Fibroblast of skin of right quadriceps (primary cell): ENCODE measurements around the gene OPTC.

ENCODE experiments used
- DNase-seq: peaks from one replicate; pipeline ENCODE4 v3.0.0-alpha.2; 2013

The OPTC gene

DNA sequence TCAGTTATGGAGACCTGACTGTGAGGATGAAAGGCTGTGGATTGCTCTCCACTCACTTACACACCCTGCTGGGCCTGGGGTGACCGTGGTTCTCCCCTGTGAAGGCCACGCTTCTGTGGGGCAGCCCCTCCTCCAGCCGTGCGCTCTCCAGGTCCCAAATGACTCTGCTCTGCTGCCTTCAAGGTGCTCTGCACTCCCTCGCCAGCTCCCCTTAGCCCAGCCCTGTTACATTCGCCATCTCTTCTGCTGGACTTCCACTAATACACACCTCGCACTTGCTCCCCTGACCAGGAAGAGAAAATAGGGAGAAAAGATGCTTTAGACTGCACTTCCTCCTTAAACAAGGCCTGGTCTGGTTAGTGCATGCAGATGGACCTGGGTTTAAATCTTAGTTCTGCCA is 24.6 kb downstream of the OPTC start:
- DNase-seq, result no peak

DNA sequence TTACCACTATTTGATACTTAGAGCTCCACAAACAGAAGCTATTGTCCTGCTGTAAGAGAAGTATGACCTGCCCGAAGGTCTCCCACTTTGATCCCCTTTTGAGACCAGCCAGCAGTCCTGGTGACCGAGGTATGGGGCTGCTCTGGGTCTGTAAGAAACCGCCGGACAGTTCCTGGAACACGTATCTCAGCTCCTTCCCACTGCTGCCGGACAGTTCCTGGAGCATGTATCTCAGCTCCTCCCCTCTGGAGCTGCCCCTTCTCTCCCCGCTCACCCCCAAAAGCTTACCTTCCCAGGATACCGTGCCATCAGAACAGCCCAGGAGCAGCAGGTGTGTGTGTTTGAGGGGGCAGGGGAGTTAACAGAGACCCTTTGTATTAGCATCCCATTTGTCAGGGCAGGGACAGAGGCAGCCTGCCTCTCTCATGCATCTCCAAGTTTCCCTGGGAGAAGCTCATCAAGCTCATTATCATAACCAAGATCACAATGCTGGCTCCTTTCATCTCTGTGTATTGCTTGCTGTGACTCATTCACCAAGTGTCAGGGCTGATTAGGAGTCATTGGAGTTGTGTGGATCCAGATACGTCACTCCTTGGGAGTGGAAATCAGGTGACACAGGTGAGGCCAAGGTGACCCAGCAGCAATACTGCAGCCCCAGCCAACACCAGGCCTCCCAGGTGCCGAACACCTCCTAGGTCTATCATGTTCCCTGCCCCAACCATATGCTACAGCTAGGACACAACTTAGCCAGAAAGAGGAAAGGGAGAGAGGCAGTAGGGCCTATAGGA is 25.3 kb downstream of the OPTC start:
- DNase-seq, result no peak

DNA sequence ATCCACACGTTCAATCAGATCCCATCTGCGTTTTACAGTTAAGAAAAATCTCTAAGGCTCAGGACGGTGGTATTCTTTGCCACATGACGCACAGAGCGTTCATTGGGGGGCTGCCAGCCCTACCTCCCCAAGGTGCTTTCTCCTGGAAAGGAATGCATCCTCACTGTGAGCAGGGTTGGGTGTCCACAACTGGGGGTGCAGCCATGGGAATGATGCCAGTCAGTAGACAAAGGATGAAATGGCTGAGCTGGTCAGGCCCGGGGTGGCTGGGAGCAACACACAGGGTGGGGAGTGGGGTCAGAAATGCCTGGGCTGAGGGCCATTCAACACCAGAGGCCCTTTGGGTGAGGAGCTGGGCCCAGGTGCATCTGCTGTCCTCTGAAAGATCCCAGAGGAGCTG is 25.9 kb downstream of the OPTC start:
- DNase-seq, result no peak

DNA sequence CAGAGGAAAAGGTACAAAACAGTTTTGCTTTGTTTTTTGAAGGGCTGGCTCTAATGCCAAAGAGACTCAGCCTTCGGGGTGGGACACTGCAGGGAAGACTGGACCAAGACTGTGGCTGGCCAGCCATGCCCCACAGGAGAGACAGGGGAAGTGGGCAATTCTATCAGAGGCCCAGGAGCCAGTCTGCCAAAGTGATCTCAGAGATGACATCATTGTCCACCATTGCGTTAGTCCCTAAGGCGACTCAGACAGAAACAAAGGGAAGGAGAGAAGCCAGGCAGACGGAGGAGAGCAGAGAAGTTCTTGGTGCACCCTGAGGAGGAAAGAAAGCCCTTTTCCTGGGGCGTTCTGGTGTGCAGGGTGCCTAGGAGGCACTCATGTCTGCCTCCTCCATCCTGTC is 26.4 kb downstream of the OPTC start:
- DNase-seq, result peak; percentile 68

DNA sequence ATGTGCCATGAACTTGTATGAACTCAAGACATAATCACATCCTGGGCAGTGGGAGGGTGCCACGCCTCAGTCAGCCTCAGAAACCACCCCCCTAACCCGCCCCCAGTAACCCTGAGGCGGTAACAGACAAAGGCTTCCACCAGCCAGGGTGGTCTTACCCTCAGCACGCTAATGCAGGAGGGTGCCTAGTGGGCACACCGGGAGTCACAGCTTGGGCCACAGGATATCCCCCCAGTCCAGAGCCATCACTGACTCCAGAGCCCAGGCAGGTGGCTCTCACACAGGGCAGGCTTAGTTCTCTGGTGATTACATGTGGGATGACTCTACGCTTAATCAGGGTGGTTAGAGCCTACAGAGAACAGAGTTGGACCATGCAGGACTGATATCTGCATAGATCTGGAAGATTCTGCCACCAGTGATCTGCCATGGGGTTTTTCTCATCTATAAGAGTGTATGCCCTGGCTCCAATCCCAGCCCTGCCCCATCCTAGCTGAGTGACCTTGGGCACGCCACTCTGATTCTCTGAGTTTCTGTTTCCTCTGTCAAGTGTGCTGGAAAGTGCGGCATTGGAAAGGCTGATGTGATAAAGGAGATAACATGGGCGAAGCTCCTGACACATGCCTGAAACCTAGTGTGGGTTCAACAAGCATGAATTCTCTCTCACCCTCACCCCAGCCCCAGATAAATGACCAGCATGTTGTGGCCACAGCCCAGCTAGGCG is 27.3 kb downstream of the OPTC start:
- DNase-seq, result no peak

DNA sequence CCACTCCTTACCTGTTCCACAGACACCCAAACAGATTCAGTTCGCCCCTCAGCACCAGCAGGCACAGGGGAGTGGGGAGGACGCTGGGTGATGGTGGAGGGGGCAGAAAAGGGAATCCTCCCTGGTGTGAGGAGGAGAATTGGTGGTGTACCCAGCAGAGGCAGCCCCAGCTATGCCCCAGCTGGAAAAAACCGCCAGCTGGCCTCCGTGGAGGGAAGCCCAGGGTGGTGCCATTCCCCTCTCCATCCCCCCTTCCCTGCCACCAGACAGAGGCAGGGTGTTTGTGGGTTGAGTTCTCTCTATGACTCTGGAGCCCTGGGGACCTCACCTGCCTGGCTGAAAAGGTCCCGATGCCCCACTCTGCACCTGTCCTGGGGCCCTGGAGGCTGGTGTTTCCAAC is 27.9 kb downstream of the OPTC start:
- DNase-seq, result no peak

DNA sequence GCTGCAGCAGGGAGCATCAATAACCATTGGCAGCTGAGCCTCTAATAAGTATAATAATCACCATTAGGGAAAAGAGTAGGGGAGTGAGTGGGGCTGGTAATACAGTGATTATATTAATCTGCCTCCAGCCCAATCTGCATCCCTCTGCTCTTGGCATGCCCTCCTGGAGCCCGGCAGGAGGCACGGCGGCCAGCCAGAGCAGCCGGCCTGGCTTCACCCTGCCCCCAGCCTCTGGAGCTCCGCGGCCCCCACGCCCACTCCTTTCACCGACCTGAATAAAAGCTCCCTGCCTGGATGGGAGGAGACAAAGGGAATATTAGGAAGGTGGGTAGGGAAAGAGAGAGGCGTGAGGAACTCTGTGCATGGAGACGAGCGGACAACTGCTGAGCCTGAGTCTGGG is 28.3 kb downstream of the OPTC start:
- DNase-seq, result no peak

DNA sequence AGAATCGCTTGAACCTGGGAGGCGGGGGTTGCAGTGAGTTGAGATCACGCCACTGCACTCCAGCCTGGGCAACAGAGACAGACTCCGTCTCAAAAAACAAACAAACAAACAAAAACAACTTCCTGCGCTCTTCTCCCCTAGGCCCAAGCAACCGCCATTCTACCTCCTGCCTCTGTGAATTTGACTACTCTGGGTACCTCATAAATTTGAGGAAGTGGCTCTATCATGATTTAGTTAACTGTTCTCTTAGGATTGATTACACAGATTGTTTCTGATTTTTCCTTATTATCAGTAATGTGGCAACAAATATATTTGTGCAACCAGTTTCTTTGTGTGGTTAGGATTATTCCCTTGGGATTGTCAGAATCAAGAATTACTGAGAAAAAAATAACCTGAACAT is 29.7 kb downstream of the OPTC start:
- no peak for DNase-seq

DNA sequence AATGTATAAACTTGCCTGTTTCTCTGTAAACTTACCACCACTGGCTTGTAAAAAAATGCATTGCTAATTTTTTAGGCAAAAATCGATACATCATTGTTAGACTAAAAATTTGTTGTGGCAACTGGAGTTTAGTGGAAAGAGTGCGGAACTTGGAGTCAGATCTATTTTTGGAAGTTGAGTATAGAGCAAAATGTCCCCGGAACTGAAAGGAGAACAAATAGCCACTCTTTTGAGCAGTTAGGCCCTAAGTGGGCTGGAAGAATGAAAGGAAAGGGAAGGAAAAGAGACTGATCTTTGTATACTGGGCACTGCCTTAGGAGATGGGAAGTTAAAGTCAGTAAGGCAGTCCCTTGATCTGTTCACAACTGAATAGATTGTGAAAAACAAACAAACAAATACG is 30.2 kb downstream of the OPTC start:
- DNase-seq, result no peak

DNA sequence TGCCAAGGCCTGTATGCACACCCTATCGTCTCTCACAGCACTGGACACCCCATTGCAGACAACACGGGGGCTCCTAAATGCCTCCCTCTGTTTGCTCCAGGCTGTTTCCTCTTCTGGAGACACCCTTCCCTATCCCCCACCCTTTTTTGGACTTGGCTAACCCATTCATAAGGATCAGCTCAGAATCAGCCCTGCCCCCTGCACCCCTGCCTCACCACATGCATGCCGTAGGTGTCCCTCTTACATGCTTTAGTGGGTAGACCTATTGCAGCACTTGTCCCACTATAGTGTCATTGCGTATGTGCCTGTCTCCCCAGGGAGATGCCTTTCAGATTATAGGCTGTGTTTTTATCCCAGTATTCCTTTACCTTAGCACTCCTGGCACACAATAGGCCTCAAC is 30.9 kb downstream of the OPTC start:
- no peak for DNase-seq

DNA sequence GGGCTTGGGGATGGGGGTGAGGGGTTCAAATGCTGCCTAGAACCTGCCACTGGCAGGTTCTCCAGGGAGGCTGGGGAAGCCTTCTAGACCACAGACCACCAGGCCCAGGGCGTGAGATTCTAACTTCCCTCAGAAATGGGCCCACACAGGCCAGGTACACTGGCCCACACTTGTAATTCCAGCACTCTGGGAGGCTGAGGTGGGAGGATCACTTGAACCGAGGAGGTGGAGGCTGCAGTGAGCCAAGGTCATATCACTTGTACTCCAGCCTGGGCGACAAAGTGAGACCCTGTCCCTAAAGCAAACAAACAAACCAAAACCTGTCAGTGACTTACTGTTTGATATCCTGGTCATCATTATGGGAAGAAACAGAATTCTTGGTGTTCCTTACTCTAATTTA is 31.7 kb downstream of the OPTC start:
- DNase-seq, result no peak

DNA sequence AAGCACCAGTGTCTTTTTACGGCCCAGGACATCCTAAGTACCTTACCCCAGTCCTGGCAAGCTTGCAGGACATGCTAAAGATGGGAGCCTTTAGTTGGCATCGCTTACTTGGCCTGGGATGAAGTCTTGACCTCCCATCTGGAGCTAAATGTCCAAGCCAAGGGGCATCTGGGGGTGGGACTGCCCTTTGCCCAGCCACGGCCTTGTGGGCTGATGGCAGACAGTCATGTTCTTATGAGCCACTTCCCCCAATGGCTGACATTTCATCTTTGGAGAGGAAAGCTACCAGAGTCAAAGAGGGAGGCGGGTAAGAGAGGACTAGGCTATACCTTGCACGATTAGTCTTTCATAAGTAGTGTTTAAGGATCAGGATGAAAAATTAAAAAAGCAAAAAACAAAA is 32.2 kb downstream of the OPTC start:
- DNase-seq, result no peak

DNA sequence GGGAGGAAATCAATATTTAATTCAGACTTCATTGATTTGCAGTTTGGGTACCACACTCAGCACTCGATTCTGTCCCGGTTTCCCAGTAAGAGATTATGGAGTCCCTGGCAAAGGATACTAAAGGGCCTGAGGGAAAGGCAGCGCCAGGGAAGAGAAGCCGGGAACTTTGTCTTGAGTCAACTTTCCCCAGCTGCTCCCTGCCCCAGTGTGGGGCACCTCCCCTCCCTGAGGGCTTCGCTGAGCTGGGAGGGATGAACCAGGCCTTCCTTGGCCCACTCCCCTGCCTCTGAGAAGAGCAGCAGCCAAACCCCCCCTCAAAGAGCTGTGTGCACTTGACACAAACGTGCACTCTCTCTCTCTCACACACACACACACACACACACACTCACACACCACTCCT is 32.6 kb downstream of the OPTC start:
- no peak for DNase-seq

DNA sequence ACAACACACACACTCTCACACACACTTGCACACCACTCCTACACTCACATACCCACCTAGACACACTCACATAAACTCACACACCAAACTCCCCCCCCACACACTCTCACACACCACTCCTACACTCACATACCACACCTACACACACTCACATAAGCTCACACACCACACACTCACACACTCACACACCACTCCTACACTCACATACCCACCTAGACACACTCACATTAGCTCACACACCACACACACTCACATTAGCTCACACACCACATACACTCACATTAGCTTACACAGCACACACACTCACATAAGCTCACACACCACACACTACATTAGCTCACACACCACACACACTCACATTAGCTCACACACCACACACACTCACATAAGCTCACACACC is 33.1 kb downstream of the OPTC start:
- no peak for DNase-seq

DNA sequence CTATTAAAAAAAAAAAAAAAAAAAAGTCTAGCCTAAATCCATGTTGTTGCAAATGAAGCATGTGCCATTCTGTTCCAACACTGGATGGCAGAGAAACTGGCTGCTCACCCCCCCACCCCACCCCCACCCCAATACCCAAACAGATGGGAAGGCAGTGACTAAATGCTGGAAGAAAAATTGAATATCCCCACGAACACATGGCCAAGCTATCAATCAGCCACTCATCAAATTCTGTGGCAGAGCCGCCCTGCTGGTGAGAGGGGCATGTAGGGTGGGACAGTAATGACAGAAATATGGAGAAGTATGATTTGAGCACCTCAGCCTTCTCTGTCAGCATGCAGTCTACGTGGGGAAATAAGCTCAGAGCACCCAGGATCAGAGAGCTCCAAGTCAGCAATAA is 34.1 kb downstream of the OPTC start:
- no peak for DNase-seq

DNA sequence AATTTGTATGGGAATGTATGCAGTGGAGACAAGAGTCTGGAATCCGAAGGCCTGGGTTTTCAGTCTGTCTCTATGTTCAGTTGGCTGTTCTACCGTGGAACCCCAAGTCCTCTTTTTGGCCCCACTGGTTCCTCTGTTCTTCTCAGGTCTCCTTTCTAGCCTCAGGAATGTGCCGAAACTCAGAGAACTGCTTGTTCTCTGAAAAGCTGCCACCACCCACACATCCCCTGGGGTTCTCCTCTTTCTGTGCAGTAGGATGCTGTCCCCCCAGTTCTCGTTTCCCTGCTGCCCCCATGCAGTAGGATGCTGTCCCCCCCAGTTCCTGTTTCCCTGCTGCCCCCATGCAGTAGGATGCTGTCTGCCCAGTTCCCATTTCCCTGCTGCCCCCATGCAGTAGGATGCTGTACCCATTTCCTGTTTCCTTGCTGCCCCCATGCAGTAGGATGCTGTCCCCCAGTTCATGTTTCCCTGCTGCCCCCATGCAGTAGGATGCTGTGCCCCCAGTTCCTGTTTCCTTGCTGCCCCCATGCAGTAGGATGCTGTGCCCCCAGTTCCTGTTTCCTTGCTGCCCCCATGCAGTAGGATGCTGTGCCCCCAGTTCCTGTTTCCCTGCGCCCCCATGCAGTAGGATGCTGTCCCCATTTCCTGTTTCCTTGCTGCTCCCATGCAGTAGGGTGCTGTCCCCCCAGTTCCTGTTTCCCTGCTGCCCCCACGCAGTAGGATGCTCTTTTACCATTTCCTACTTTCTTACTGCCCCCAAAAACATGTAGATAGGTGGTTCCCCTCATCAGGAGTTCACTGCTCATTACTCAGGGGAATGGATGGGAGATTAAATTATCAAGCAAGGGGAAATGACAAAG is 35.3 kb downstream of the OPTC start:
- DNase-seq, result no peak

DNA sequence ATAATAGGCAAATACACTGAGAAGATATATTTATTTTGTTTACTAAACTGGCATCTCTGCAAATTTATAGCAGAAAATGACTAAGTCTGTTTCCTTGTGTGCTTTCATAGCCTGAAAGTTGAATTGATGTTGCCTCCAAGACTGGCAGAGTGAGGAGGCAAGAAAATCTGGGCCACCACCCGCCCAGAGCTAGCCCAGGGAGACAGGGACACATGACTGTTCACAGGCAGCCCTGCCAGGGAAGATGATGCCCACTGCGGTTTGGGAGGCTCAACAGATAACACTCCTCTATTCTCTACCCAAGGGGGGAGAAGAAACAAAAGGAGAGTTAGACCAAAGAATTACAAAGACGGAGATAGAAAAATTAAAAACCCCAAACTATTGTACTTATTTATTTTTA is 37.1 kb downstream of the OPTC start:
- no peak for DNase-seq

DNA sequence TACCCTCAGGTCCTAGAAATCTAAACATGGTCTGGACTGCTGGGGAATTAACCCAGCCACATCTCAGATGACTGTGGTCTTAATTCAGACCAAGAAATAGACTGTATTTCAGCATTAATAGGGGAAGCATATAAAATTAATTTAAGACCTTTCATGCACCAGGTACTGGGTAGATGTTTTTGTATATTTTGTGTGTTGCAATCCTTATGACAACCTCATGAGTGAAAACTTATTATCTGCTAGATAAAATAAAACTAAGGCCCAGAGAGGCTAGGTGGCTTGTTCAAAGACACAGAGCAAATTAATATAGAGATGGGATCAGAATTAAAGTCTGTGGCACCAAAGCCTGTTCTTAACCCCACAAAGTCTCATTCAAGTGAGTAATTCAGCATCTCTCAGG is 40.1 kb downstream of the OPTC start:
- no peak for DNase-seq

DNA sequence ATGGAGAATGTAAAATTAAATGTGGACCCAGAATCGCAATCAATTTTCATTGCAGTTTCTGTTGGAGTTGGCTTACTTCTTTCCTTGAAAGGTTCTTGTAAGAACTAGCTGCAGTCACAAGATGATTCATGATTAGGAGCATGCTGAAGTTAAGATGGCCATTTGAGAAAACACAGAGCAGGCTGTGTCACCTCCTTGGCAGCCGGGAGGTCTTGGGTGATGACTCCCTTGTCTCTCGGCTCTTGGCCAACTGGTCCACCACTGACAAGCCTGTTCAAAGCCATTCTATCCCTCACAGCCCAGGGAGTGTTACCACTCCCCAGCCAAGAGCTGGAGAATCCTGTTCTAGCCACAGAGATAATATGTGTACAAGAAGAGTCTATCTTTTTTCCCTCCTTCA is 40.6 kb downstream of the OPTC start:
- DNase-seq, result peak; percentile 97

DNA sequence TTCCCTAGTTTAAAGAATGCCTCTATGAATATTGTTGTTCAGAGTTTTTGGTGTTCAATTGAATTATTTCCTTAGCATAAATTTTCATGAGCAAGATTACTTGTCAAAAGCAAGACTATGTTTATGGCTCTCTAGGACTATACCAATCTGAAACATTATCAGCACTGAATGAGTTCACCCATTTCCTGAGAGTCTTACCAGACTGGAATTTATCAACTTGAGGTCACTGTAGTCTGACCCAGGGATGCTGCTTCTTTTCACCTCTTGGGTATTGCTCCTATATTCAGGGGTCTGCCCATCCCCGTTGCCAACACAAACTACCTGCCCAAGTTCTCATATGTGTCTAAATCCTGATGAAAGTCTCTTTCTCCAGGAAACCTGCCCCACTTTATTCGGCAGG is 42.6 kb downstream of the OPTC start:
- DNase-seq, result no peak

DNA sequence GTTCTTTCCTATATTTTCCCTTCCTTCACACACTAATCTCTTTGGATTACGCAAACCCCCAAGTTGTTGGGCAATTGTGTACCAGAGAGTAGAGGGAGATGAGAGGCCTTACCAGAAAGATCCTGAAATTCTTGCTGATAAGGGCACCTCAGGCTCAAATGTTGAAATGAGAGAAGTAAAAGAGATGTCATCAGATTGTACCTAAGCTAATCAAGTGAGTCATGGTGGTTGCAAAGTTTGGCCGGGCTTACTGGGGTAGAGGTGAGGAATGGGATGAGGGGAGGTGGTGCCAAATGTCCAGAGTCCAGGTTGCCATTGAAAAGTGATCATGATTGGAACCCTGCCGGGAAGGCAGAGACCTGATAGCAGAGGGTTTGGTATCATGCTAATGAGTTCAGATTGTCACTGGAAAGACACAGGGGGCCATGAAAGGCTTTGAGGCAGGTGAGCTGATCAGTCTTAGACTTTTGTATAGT is 43.1 kb downstream of the OPTC start:
- DNase-seq, result peak; percentile 72

DNA sequence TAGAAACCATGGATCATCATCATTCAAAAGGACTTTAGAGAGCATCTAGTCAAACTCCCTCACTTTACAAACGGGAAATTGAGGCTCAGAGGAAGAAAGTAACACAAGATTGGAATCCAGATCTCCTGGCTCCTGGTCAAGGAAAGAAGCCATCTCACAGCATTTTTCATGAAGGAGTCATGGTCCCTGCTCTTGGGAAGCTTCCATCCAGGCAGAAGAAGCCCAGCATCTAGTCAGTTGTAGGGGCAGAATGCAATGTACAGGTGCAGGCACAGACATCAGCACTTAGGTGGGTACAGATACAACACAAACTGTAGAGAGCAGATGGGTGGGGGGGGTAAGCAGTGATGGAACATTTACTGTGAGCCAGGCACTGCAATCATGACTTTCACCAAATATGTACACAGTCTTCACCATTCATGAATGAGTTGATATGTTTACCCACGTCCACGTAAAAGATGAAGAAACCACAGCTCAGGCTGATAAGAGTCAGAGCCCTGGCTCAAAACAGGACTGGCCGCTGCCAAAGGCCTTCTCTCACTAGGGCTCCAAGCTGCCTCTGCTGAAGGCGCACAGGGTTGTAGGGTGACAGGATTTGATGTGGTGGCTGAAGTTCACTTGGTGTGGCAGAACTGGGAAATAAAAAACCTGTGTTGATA is 44.0 kb downstream of the OPTC start:
- no peak for DNase-seq

DNA sequence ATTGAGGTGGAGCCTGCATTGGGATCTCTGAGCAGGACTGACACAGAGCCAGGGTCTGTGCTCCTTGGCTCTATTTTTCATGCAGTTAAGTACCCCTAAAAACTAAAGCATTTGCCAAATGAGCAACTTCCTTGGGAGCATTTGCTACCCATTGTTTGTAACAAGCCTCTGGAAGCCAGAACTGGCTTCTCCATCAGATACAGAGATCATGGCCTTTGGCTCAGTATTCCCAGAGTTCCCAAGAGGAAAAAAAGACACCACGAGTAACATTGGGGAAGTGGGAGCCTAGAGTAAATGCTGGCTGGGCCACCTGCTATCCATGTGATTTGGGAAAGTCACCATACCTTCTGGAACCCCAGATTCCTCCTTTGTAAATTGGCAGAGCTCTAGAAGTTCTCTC is 44.8 kb downstream of the OPTC start:
- no peak for DNase-seq
